ENCODE results near the gene CEPT1. TPM values are rescaled to one million over a fixed set of nuclear protein-coding genes. Genes with fewer than 3 reads are reported as not detected.

CEPT1 gene
- polyA plus RNA-seq, 3 donors = 20.8 to 44.3 (median 26.9) TPM

- no peaks in the 10 kb centered on the region for H4K20me1 ChIP-seq (ENCODE audit: insufficient read depth, low read length)
- no peak for TF ChIP-seq CTCF (IDR thresholded peaks at IDR 0.05)
- intact Hi-C loops (cut with micrococcal nuclease) = loop anchor here in 1 of 2 donors (2.0 to 10.0 kb wide), 3 partner anchors 15 to 183 kb away; no protein-coding TSS in a partner anchor
- H3K9ac ChIP-seq (ENCODE audit: insufficient read depth, low read length, poor library complexity, severe bottlenecking) = no peak overlapping the region
- no peaks in the 10 kb centered on the region for H3K27me3 ChIP-seq (ENCODE audit: control insufficient read depth in 2 of 2, insufficient read depth in 2 of 2, low read length in 2 of 2)
- no peaks in the 10 kb centered on the region for H3K9me3 Mint-ChIP-seq
- H3K4me1 ChIP-seq (ENCODE audit: control insufficient read depth in 1 of 2, insufficient read depth in 2 of 2, low read length in 2 of 2) = peaks cover 60 to 67% of the 10 kb centered on the region in 2 donors
- no peaks in the 10 kb centered on the region for H3K79me2 ChIP-seq (ENCODE audit: insufficient read depth, low read length)
- H3K36me3 Mint-ChIP-seq = no peaks in the 10 kb centered on the region
- H3K27ac ChIP-seq (ENCODE audit: low read depth in 1 of 2, low read length in 2 of 2) = peak overlapping the region; percentile 43 to 62
- peaks cover 0 to 8% (median 0%) of the 10 kb centered on the region in 3 donors for H3K27me3 Mint-ChIP-seq (ENCODE audit: low read depth in 3 of 3)
- H3K27ac Mint-ChIP-seq = peak overlapping the region; percentile 68 to 90 (median 84)
- peak overlapping the region in 1 of 3 experiments; percentile 52 for H3K4me3 ChIP-seq (replicated peaks in 1 of 3; ENCODE audit: low read depth in 2 of 3, low read length in 3 of 3)
- peak overlapping the region; percentile 19 for H2AFZ ChIP-seq (ENCODE audit: insufficient read depth, low read depth, low read length, poor library complexity, severe bottlenecking)
- peaks cover 68% of the 10 kb centered on the region for H3K4me1 Mint-ChIP-seq
- DNase-seq = peak in 2 of 3 donors; percentile 30 to 34
- peak overlapping the region; percentile 18 to 81 for H3K4me3 Mint-ChIP-seq
- peak overlapping the region; percentile 58 for H3K4me2 ChIP-seq (replicated peaks; ENCODE audit: extremely low read depth, low read length, poor library complexity, severe bottlenecking)
- no peaks in the 10 kb centered on the region for H3K9me3 ChIP-seq (replicated peaks in 1 of 2; ENCODE audit: control insufficient read depth in 1 of 2, insufficient read depth in 1 of 2, low read length in 2 of 2)
- 0% methylated on average over 1 of the region's 5 CpGs for WGBS (ENCODE audit: insufficient coverage)
- no peaks in the 10 kb centered on the region for H3K36me3 ChIP-seq (replicated peaks in 1 of 2; ENCODE audit: control insufficient read depth in 1 of 2, insufficient read depth in 2 of 2, low read length in 2 of 2)
These were observed 81.7 kb downstream of the CEPT1 start for GRCh38 chr1:111221633-111222291.

GRCh38 chr1:111222308-111223125 is 82.5 kb downstream of the CEPT1 start:
- H3K4me2 ChIP-seq (replicated peaks; ENCODE audit: extremely low read depth, low read length, poor library complexity, severe bottlenecking) = peak overlapping the region; percentile 58
- H3K4me3 Mint-ChIP-seq = peak overlapping the region in 1 of 2 donors; percentile 81

More at GRCh38 chr1:111222308-111223125, 82.5 kb downstream of the CEPT1 start:
- H3K4me1 ChIP-seq (ENCODE audit: control insufficient read depth in 1 of 2, insufficient read depth in 2 of 2, low read length in 2 of 2) = peaks cover 60 to 67% of the 10 kb centered on the region in 2 donors
- DNase-seq = peak; percentile 50 to 74 (median 62)
- WGBS (ENCODE audit: insufficient coverage) = 45% methylated on average over 8 of the region's 10 CpGs
- intact Hi-C loops (cut with micrococcal nuclease) = loop anchor here in 1 of 2 donors (10.0 kb wide), 2 partner anchors 122 to 182 kb away; no protein-coding TSS in a partner anchor
- no peaks in the 10 kb centered on the region for H4K20me1 ChIP-seq (ENCODE audit: insufficient read depth, low read length)
- Mint-ChIP-seq H3K36me3 (no peaks in the 10 kb centered on the region), H3K27me3 (ENCODE audit: low read depth in 3 of 3) (peaks cover 0 to 8% (median 0%) of the 10 kb centered on the region in 3 donors), H3K27ac (peak overlapping the region; percentile 76 to 89 (median 84)), H3K4me1 (peaks cover 69% of the 10 kb centered on the region), H3K9me3 (no peaks in the 10 kb centered on the region)
- H3K9ac ChIP-seq (ENCODE audit: insufficient read depth, low read length, poor library complexity, severe bottlenecking) = no peak overlapping the region
- peak; percentile 92 for TF ChIP-seq CTCF (IDR thresholded peaks at IDR 0.05)
- no peaks in the 10 kb centered on the region for H3K9me3 ChIP-seq (replicated peaks in 1 of 2; ENCODE audit: control insufficient read depth in 1 of 2, insufficient read depth in 1 of 2, low read length in 2 of 2)
- no peaks in the 10 kb centered on the region for H3K79me2 ChIP-seq (ENCODE audit: insufficient read depth, low read length)
- H3K27ac ChIP-seq (ENCODE audit: low read depth in 1 of 2, low read length in 2 of 2) = peak overlapping the region; percentile 43 to 62
- peak overlapping the region; percentile 31 for H2AFZ ChIP-seq (ENCODE audit: insufficient read depth, low read depth, low read length, poor library complexity, severe bottlenecking)
- H3K27me3 ChIP-seq (ENCODE audit: control insufficient read depth in 2 of 2, insufficient read depth in 2 of 2, low read length in 2 of 2) = no peaks in the 10 kb centered on the region
- peak overlapping the region in 1 of 3 experiments; percentile 52 for H3K4me3 ChIP-seq (replicated peaks in 1 of 3; ENCODE audit: low read depth in 2 of 3, low read length in 3 of 3)
- no peaks in the 10 kb centered on the region for H3K36me3 ChIP-seq (replicated peaks in 1 of 2; ENCODE audit: control insufficient read depth in 1 of 2, insufficient read depth in 2 of 2, low read length in 2 of 2)

Measured in CD14-positive monocyte (primary cell).